Measurements from ENCODE around the gene MOSPD3.
"Not testable (repeated sequence)": the region's sequence is repeated elsewhere in the genome, so short reads cannot be mapped to it uniquely, and the experiment has no call there.

MOSPD3 gene

GRCh38 chr7:100626530-100627237, 14.3 kb downstream of the MOSPD3 start:
- DNase-seq (ENCODE audit: low read depth): no peak

GRCh38 chr7:100627238-100627549, 14.9 kb downstream of the MOSPD3 start:
- DNase-seq (ENCODE audit: low read depth): no peak

- no peak for DNase-seq (ENCODE audit: low read depth)
Measured at GRCh38 chr7:100629117-100629716, 16.9 kb downstream of the MOSPD3 start.

- DNase-seq (ENCODE audit: low read depth): no peak
Measured at GRCh38 chr7:100630066-100630465, 17.7 kb downstream of the MOSPD3 start.

- DNase-seq (ENCODE audit: low read depth): no peak
Measured at GRCh38 chr7:100632951-100633717, 20.8 kb downstream of the MOSPD3 start.

- no peak for DNase-seq (ENCODE audit: low read depth)
Measured at GRCh38 chr7:100639995-100640516, 27.7 kb downstream of the MOSPD3 start.

GRCh38 chr7:100640517-100641440, 28.4 kb downstream of the MOSPD3 start:
- no peak for DNase-seq (ENCODE audit: low read depth)

GRCh38 chr7:100641463-100641859, 29.1 kb downstream of the MOSPD3 start, which contains the start of gene TFR2:
Gene TFR2 (minus strand): TSS chr7:100641552. CDS start chr7:100641509, 43 bp downstream.
- no peak for DNase-seq (ENCODE audit: low read depth)

GRCh38 chr7:100641860-100642533, 29.7 kb downstream of the MOSPD3 start:
- no peak for DNase-seq (ENCODE audit: low read depth)

- no peak for DNase-seq (ENCODE audit: low read depth)
Measured at GRCh38 chr7:100642534-100642907, 30.2 kb downstream of the MOSPD3 start.

- no peak for DNase-seq (ENCODE audit: low read depth)
Measured at GRCh38 chr7:100649826-100650565, 37.7 kb downstream of the MOSPD3 start.

- no peak for DNase-seq (ENCODE audit: low read depth)
Measured at GRCh38 chr7:100654908-100655831, 42.8 kb downstream of the MOSPD3 start.

GRCh38 chr7:100655908-100656674, 43.8 kb downstream of the MOSPD3 start, which contains the start of gene ACTL6B:
Gene ACTL6B (minus strand): TSS chr7:100656448. CDS start chr7:100656354, 94 bp downstream.
- DNase-seq (ENCODE audit: low read depth): no peak

GRCh38 chr7:100662194-100662776, 49.9 kb downstream of the MOSPD3 start:
- DNase-seq (ENCODE audit: low read depth): not testable (repeated sequence)
